H9 (cell line): ENCODE results near the gene FAM174A. TPM values are rescaled to one million over a fixed set of nuclear protein-coding genes. Genes with fewer than 3 reads are reported as not detected.

Experiments used
- DNase-seq: peaks from one replicate; pipeline ENCODE4 v3.0.0-alpha.2; 2017
- H2AFZ ChIP-seq: one replicate; pipeline ENCODE4 v1.6.1; 2013; ENCODE audit warnings: mild to moderate bottlenecking, low read length, control low read depth, moderate library complexity
- H2AK5ac ChIP-seq: 2 replicates; pipeline ENCODE4 v1.6.1; 2013; ENCODE audit warnings: low read length, control low read depth, mixed read lengths; ENCODE audit not compliant: insufficient read length
- H2BK120ac ChIP-seq: one replicate; pipeline ENCODE4 v1.6.1; 2013; ENCODE audit warnings: low read depth, mild to moderate bottlenecking, low read length, control low read depth, inconsistent platforms; ENCODE audit not compliant: poor library complexity, severe bottlenecking
- H2BK12ac ChIP-seq: 2 replicates; pipeline ENCODE4 v1.6.1; 2013; ENCODE audit warnings: low read length, control low read depth, mixed read lengths, low read depth; ENCODE audit not compliant: insufficient read length
- H2BK15ac ChIP-seq: 2 replicates; pipeline ENCODE4 v1.6.1; 2013; ENCODE audit warnings: low read depth, low read length, control low read depth
- H2BK20ac ChIP-seq: one replicate; pipeline ENCODE4 v1.6.1; 2013; ENCODE audit warnings: low read depth, mild to moderate bottlenecking, low read length, control low read depth, inconsistent platforms; ENCODE audit not compliant: poor library complexity, severe bottlenecking
- H2BK5ac ChIP-seq: 2 replicates; pipeline ENCODE4 v1.6.1; 2013; ENCODE audit warnings: low read length, control low read depth, mixed read lengths; ENCODE audit not compliant: insufficient read length
- H3K14ac ChIP-seq: 2 replicates; pipeline ENCODE4 v1.6.1; 2013; ENCODE audit warnings: low read length, control low read depth; ENCODE audit not compliant: insufficient read depth
- H3K18ac ChIP-seq: 2 replicates; pipeline ENCODE4 v1.6.1; 2013; ENCODE audit warnings: low read depth, mild to moderate bottlenecking, mixed read lengths, low read length, control low read depth; ENCODE audit not compliant: insufficient read length
- H3K23ac ChIP-seq: 2 replicates; pipeline ENCODE4 v1.6.1; 2013; ENCODE audit warnings: low read length, control low read depth, mixed read lengths, low read depth; ENCODE audit not compliant: insufficient read length
- H3K23me2 ChIP-seq: 2 replicates; pipeline ENCODE4 v1.6.1; 2013; ENCODE audit warnings: low read depth, mild to moderate bottlenecking, mixed read lengths, low read length, control low read depth; ENCODE audit not compliant: insufficient read length, poor library complexity, severe bottlenecking
- H3K27ac ChIP-seq: 2 replicates; pipeline ENCODE4 v1.5.1; 2013; ENCODE audit warnings: low read length, control low read depth, mixed read lengths, low read depth; ENCODE audit not compliant: insufficient read length
- H3K27me3 ChIP-seq: 2 replicates; pipeline ENCODE4 v1.6.1; 2013; ENCODE audit warnings: low read length, control low read depth, inconsistent platforms; ENCODE audit not compliant: insufficient read depth
- H3K4ac ChIP-seq: 2 replicates; pipeline ENCODE4 v1.6.1; 2013; ENCODE audit warnings: low read depth, mild to moderate bottlenecking, control low read depth, inconsistent platforms, low read length, moderate library complexity
- H3K4me1 ChIP-seq: 2 replicates; pipeline ENCODE4 v1.6.1; 2013; ENCODE audit warnings: low read length, control low read depth, inconsistent platforms; ENCODE audit not compliant: insufficient read depth
- H3K4me2 ChIP-seq: 2 replicates; pipeline ENCODE4 v1.6.1; 2013; ENCODE audit warnings: low read length, control low read depth, mixed read lengths; ENCODE audit not compliant: insufficient read length, insufficient read depth
- H3K56ac ChIP-seq: 2 replicates; pipeline ENCODE4 v1.6.1; 2013; ENCODE audit warnings: low read depth, mild to moderate bottlenecking, mixed read lengths, low read length, control low read depth; ENCODE audit not compliant: insufficient read length
- H3K79me1 ChIP-seq: 2 replicates; pipeline ENCODE4 v1.6.1; 2013; ENCODE audit warnings: low read depth, mild to moderate bottlenecking, moderate library complexity, low read length, control low read depth, inconsistent platforms; ENCODE audit not compliant: insufficient read depth, poor library complexity, severe bottlenecking
- H3K79me2 ChIP-seq: 2 replicates; pipeline ENCODE4 v1.6.1; 2013; ENCODE audit warnings: low read length, control low read depth, inconsistent platforms; ENCODE audit not compliant: insufficient read depth
- H3K9ac ChIP-seq: 2 replicates; pipeline ENCODE4 v1.6.1; 2013; ENCODE audit warnings: low read length, control low read depth, mixed read lengths; ENCODE audit not compliant: insufficient read length; ENCODE audit errors: extremely low read depth
- H3K9me3 ChIP-seq: one replicate; pipeline ENCODE4 v1.6.1; 2013; ENCODE audit warnings: low read depth, low read length, inconsistent platforms; ENCODE audit not compliant: control insufficient read depth
- H3T11ph ChIP-seq: one replicate; pipeline ENCODE4 v1.6.1; 2013; ENCODE audit warnings: mild to moderate bottlenecking, low read length, control low read depth, inconsistent platforms
- H4K20me1 ChIP-seq: one replicate; pipeline ENCODE4 v1.6.1; 2013; ENCODE audit not compliant: control insufficient read depth, insufficient read length, insufficient read depth
- H4K5ac ChIP-seq: 2 replicates; pipeline ENCODE4 v1.6.1; 2013; ENCODE audit warnings: low read depth, mild to moderate bottlenecking, mixed read lengths, low read length, control low read depth; ENCODE audit not compliant: insufficient read length
- H4K8ac ChIP-seq: replicated peaks from 2 replicates; pipeline ENCODE4 v1.6.1; 2013; ENCODE audit warnings: low read length, control low read depth, mixed read lengths, low read depth; ENCODE audit not compliant: insufficient read length
- H4K91ac ChIP-seq: 2 replicates; pipeline ENCODE4 v1.6.1; 2013; ENCODE audit warnings: low read depth, mild to moderate bottlenecking, moderate library complexity, mixed read lengths, low read length, control low read depth; ENCODE audit not compliant: insufficient read length
- H3K27ac Mint-ChIP-seq, 3 experiments: 2 replicates in 2 of 3; 3 replicates in 1 of 3; pipeline ENCODE4 v1.8.0; 2020 to 2021; ENCODE audit warnings: mixed read lengths in 3 of 3, mild to moderate bottlenecking in 1 of 3, moderate library complexity in 1 of 3
- H3K27me3 Mint-ChIP-seq: 2 replicates; pipeline ENCODE4 v1.8.0; 2021; ENCODE audit warnings: low read depth, mild to moderate bottlenecking, moderate library complexity, mixed read lengths
- H3K36me3 Mint-ChIP-seq, 3 experiments: 2 replicates in 2 of 3; 3 replicates in 1 of 3; pipeline ENCODE4 v1.8.0; 2020 to 2021; ENCODE audit warnings: low read depth in 3 of 3, mixed read lengths in 3 of 3; ENCODE audit not compliant: insufficient read depth in 1 of 3
- H3K4me1 Mint-ChIP-seq, 2 experiments: 2 replicates each; pipeline ENCODE4 v1.8.0; 2020; ENCODE audit warnings: mixed read lengths in 2 of 2
- H3K4me3 Mint-ChIP-seq, 2 experiments: 2 replicates in 1 of 2; 3 replicates in 1 of 2; pipeline ENCODE4 v1.8.0; 2020 to 2021; ENCODE audit warnings: mild to moderate bottlenecking in 2 of 2, mixed read lengths in 2 of 2, moderate library complexity in 1 of 2
- H3K9me3 Mint-ChIP-seq, 2 experiments: 2 replicates in 1 of 2; 3 replicates in 1 of 2; pipeline ENCODE4 v1.8.0; 2020; ENCODE audit warnings: mild to moderate bottlenecking in 2 of 2, mixed read lengths in 2 of 2, moderate library complexity in 1 of 2
- total RNA-seq: library from RNA; stranded (reverse); gene quantifications from 2 replicates; pipeline ENCODE4 v1.2.1, GENCODE V29; 2021
- TF ChIP-seq, protein P1 (sequence below): fragments of 200-600 bp; sonication (generic); conservative IDR thresholded peaks from 3 replicates; pipeline ENCODE4 v1.8.0; 2021; ENCODE audit warnings: antibody characterized with exemption, mild to moderate bottlenecking

Gene FAM174A
- total RNA-seq, 1 experiment from 2014 or later, result 4.3 TPM

DNA sequence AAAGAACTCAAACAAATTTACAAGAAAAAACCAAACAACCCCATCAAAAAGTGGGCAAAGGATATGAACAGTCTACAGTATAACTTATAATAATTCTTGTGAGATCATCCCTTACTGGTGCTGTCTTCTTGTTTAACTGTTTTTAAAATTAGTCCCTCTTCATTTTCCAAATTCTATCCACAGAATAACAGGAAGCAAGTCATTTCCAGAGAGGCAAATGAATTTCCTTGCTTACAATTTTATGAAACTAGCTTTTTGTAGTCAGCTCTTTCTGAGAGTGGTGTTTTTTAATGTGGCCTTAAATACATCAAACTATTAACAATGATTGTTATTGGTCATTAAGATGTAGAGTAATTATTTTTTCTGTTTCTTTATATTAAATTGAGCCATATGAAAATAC, 40.6 kb downstream of the FAM174A start:
- Histone ChIP-seq H2AFZ (no peak overlapping the region), H3K4me2 (no peak overlapping the region), H3K23ac (no peak overlapping the region), H4K91ac (no peak overlapping the region), H2BK12ac (no peak overlapping the region), H3T11ph (no peak overlapping the region), H3K79me1 (no peaks in the 10 kb centered on the region), H3K4me1 (no peaks in the 10 kb centered on the region), H2BK120ac (no peak overlapping the region), H3K4ac (no peak overlapping the region), H4K20me1 (no peaks in the 10 kb centered on the region), H3K18ac (no peak overlapping the region), H3K27me3 (no peaks in the 10 kb centered on the region), H2AK5ac (no peak overlapping the region), H3K9me3 (no peaks in the 10 kb centered on the region), H3K23me2 (no peaks in the 10 kb centered on the region), H2BK5ac (no peak overlapping the region), H3K56ac (no peak overlapping the region), H2BK20ac (no peak overlapping the region), H3K27ac (no peak overlapping the region), H3K14ac (no peak overlapping the region), H3K9ac (no peak overlapping the region), H2BK15ac (no peak overlapping the region), H3K79me2 (no peaks in the 10 kb centered on the region), H4K5ac (no peak overlapping the region), H4K8ac (no peak overlapping the region)
- TF ChIP-seq, protein P1, sequence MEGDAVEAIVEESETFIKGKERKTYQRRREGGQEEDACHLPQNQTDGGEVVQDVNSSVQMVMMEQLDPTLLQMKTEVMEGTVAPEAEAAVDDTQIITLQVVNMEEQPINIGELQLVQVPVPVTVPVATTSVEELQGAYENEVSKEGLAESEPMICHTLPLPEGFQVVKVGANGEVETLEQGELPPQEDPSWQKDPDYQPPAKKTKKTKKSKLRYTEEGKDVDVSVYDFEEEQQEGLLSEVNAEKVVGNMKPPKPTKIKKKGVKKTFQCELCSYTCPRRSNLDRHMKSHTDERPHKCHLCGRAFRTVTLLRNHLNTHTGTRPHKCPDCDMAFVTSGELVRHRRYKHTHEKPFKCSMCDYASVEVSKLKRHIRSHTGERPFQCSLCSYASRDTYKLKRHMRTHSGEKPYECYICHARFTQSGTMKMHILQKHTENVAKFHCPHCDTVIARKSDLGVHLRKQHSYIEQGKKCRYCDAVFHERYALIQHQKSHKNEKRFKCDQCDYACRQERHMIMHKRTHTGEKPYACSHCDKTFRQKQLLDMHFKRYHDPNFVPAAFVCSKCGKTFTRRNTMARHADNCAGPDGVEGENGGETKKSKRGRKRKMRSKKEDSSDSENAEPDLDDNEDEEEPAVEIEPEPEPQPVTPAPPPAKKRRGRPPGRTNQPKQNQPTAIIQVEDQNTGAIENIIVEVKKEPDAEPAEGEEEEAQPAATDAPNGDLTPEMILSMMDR, result no peak
- DNase-seq, result no peak
- Mint-ChIP-seq H3K27me3 (no peaks in the 10 kb centered on the region), H3K9me3 (no peaks in the 10 kb centered on the region), H3K36me3 (peaks cover 0 to 3% (median 0%) of the 10 kb centered on the region in 3 experiments; a peak in 1 of 7 replicates), H3K27ac (no peak overlapping the region; a peak in 1 of 7 replicates), H3K4me3 (no peak overlapping the region), H3K4me1 (no peaks in the 10 kb centered on the region)
